Breast epithelium (tissue), 4 donors: Measurements from ENCODE around the gene PARL. TPM values are rescaled to one million over a fixed set of nuclear protein-coding genes. Genes with fewer than 3 reads are reported as not detected.

Source experiments
- DNase-seq, 2 donors: peaks; one replicate each; pipeline ENCODE4 v3.0.0-alpha.2; 2019; ENCODE audit warnings: low spot score in 2 of 2
- H3K27ac ChIP-seq, 2 donors: fragments of 200-600 bp; sonication (generic) in 1 of 2; one replicate each; pipeline ENCODE4 v1.5.1; 2016 to 2019; ENCODE audit warnings: mild to moderate bottlenecking in 1 of 2
- H3K27me3 ChIP-seq, 2 donors: fragments of 200-600 bp; sonication (generic) in 1 of 2; one replicate each; pipeline versions ENCODE4 v1.5.1 to v1.6.0; 2017 to 2019; ENCODE audit warnings: control low read depth in 1 of 2, mild to moderate bottlenecking in 1 of 2
- H3K36me3 ChIP-seq: fragments of 200-600 bp; one replicate; pipeline ENCODE4 v1.5.1; 2019
- H3K4me1 ChIP-seq, 2 donors: fragments of 200-600 bp; sonication (generic); one replicate each; pipeline ENCODE4 v1.5.1; 2016 to 2019; ENCODE audit warnings: control low read depth in 1 of 2
- H3K4me3 ChIP-seq, 3 donors: fragments of 200-600 bp; sonication (generic); 1 replicate in 2 of 3; 2 replicates in 1 of 3; pipeline ENCODE4 v1.5.1; 2016 to 2019; ENCODE audit warnings: mild to moderate bottlenecking in 3 of 3, moderate library complexity in 2 of 3
- H3K9me3 ChIP-seq, 2 donors: fragments of 200-600 bp; sonication (generic) in 1 of 2; one replicate each; pipeline ENCODE4 v1.5.1; 2016 to 2019; ENCODE audit warnings: control low read depth in 1 of 2
- POLR2A ChIP-seq: fragments of 450-650 bp; IDR thresholded peaks from one replicate; pipeline ENCODE4 v1.6.1; 2016; ENCODE audit warnings: antibody characterized with exemption, mild to moderate bottlenecking, moderate library complexity
- POLR2AphosphoS5 ChIP-seq, 3 donors: sonication (generic); formaldehyde crosslinking; IDR thresholded peaks; one replicate each; pipeline ENCODE4 v1.6.1; 2017; ENCODE audit warnings: antibody characterized with exemption in 3 of 3
- intact Hi-C: fragments of 100-400 bp; cut with DNase I; formaldehyde crosslinking; loops from one replicate; pipeline ENCODE4 v1.15.1; 2023; ENCODE audit warnings: low total_unique reads
- total RNA-seq, 3 donors: library from RNA; depleted of rRNA; stranded (reverse); fragments of >200 nt; gene quantifications; one replicate each; pipeline ENCODE4 v1.1.0, GENCODE V29; 2016
- TF ChIP-seq, protein P1 (sequence below), 3 donors: fragments of 450-650 bp; IDR thresholded peaks; one replicate each; pipeline ENCODE4 v1.5.1; 2016 to 2017; ENCODE audit warnings: antibody characterized with exemption in 3 of 3, mild to moderate bottlenecking in 3 of 3, moderate library complexity in 3 of 3

The PARL gene
- total RNA-seq, 3 donors from 2014 or later = 48.0 to 53.6 (median 50.5) TPM

DNA sequence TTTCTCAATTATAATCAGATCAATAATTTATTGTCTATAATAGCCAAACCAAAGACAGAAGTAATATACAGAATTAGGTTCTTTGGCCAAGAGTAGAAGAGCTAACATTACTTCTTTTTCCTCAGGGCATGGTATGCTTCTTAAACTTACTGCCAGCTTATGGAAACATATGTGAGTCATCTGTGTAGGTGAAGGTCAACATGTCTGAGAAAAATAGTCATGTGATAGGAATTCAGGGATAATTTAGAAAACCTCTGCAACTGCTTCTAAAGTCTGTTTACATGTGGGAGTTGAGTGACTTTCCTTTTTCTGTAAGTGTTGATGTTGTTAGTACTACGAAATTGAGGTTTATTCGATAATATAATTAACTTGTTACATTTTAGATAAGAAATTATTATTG lies 40.1 kb downstream of the PARL start:
- peaks cover 4% of the 10 kb centered on the region for H3K36me3 ChIP-seq
- no peak for DNase-seq
- H3K27me3 ChIP-seq = no peaks in the 10 kb centered on the region
- peaks cover 0 to 5% of the 10 kb centered on the region in 2 donors for H3K4me1 ChIP-seq
- no peaks in the 10 kb centered on the region for H3K9me3 ChIP-seq
- H3K4me3 ChIP-seq = no peak overlapping the region
- TF ChIP-seq, protein P1, sequence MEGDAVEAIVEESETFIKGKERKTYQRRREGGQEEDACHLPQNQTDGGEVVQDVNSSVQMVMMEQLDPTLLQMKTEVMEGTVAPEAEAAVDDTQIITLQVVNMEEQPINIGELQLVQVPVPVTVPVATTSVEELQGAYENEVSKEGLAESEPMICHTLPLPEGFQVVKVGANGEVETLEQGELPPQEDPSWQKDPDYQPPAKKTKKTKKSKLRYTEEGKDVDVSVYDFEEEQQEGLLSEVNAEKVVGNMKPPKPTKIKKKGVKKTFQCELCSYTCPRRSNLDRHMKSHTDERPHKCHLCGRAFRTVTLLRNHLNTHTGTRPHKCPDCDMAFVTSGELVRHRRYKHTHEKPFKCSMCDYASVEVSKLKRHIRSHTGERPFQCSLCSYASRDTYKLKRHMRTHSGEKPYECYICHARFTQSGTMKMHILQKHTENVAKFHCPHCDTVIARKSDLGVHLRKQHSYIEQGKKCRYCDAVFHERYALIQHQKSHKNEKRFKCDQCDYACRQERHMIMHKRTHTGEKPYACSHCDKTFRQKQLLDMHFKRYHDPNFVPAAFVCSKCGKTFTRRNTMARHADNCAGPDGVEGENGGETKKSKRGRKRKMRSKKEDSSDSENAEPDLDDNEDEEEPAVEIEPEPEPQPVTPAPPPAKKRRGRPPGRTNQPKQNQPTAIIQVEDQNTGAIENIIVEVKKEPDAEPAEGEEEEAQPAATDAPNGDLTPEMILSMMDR (IDR thresholded peaks at IDR 0.05) = no peak
- TF ChIP-seq POLR2AphosphoS5 (IDR thresholded peaks at IDR 0.05) = no peak
- TF ChIP-seq POLR2A = no peak
- H3K27ac ChIP-seq = peak overlapping the region in 1 of 2 donors; percentile 64
- intact Hi-C loops = no loop called here

DNA sequence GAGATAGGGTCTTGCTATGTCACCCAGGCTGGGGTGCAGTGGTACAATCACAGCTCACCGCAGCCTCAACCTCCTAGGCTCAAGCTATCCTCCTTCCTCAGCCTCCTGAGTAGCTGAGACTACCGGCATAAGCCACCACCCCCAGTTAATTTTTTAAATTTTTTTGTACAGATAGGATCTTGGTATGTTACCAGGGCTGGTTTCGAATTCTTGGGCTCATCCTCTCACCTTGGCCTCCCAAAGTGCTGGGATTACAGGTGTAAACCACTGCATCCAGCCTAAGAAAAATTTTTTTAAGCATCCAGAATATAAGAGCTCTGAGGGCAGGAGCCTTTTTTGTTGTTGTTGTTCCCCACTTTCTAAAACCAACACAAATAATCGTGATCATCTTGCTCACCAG lies 44.9 kb downstream of the PARL start:
- peaks cover 4% of the 10 kb centered on the region for H3K36me3 ChIP-seq
- intact Hi-C loops = no loop called here
- H3K4me3 ChIP-seq = no peak overlapping the region
- TF ChIP-seq POLR2AphosphoS5 (IDR thresholded peaks at IDR 0.05) = no peak
- no peak for TF ChIP-seq POLR2A
- TF ChIP-seq, protein P1 (IDR thresholded peaks at IDR 0.05) = no peak
- H3K27ac ChIP-seq = no peak overlapping the region
- no peak for DNase-seq
- H3K27me3 ChIP-seq = no peaks in the 10 kb centered on the region
- no peaks in the 10 kb centered on the region for H3K4me1 ChIP-seq
- H3K9me3 ChIP-seq = no peaks in the 10 kb centered on the region

DNA sequence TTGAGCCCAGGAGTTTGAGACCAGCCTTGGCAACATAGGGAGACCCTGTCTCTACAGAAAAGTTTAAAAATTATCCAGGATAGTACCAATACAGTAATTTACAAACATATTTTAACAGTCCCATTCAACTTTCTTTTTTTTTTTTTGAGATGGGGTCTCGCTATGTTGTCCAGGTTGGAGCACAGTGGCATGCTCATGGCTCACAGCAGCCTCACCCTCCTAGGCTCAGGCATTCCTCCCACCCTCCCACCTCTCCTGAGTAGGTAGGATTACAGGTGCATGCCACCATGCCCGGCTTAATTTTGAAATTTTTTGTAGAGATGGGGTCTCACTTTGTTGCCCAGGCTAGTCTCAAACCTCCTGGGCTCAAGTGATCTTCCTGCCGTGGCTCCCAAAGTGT lies 46.8 kb downstream of the PARL start:
- Histone ChIP-seq H3K27me3 (no peaks in the 10 kb centered on the region), H3K27ac (no peak overlapping the region), H3K9me3 (no peaks in the 10 kb centered on the region), H3K4me1 (no peaks in the 10 kb centered on the region), H3K4me3 (no peak overlapping the region), H3K36me3 (peaks cover 4% of the 10 kb centered on the region)
- TF ChIP-seq, protein P1 (IDR thresholded peaks at IDR 0.05) = no peak
- TF ChIP-seq POLR2AphosphoS5 (IDR thresholded peaks at IDR 0.05) = no peak
- TF ChIP-seq POLR2A = no peak
- no peak for DNase-seq
- intact Hi-C loops = no loop called here

DNA sequence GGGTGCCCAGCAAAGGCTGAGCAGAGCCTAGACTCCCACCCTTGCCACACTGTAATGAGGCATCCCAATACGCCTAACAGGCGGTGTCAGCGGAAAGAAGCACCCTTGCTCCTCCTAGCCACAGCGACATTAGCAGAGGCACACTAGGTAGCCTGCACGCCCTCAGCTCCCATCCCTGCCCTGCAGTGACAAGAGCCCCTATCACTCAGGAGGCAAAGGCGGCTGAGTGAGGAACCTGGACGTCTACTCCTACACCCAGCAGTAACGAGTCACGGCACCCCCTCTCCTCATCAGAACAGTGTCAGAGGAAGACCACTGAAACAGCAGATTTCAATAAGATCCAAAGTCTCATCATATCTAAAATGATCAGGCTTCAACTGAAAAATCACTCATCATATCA lies 47.3 kb downstream of the PARL start:
- no peaks in the 10 kb centered on the region for H3K4me1 ChIP-seq
- H3K27me3 ChIP-seq = no peaks in the 10 kb centered on the region
- no peak overlapping the region for H3K27ac ChIP-seq
- intact Hi-C loops = no loop called here
- no peaks in the 10 kb centered on the region for H3K9me3 ChIP-seq
- H3K36me3 ChIP-seq = peaks cover 4% of the 10 kb centered on the region
- DNase-seq = no peak
- no peak overlapping the region for H3K4me3 ChIP-seq
- TF ChIP-seq POLR2AphosphoS5 (IDR thresholded peaks at IDR 0.05) (no peak), POLR2A (no peak)
- TF ChIP-seq, protein P1 (IDR thresholded peaks at IDR 0.05) = no peak

DNA sequence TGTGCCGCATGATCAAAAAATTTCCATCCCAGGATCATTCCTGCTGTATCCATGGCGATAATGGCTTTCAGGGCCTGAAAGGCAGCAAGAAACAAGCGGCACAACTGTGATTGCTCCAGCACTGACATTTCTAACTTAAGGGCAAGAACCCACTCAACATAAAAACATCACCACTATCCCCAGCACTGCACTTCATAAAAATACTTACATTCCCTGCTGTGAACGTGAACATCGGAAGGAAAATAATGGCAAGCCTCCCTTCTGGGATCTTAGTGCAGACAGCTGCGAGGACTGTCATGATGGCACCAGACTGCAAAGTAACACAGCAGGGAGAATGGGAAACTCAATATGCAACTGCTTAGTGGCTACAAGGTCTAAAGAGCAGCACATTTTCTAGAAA lies 51.2 kb downstream of the PARL start:
- no peak overlapping the region for H3K4me3 ChIP-seq
- no peak for TF ChIP-seq POLR2AphosphoS5 (IDR thresholded peaks at IDR 0.05)
- TF ChIP-seq, protein P1 (IDR thresholded peaks at IDR 0.05) = no peak
- TF ChIP-seq POLR2A = no peak
- intact Hi-C loops = no loop called here
- no peaks in the 10 kb centered on the region for H3K9me3 ChIP-seq
- no peak for DNase-seq
- H3K36me3 ChIP-seq = no peaks in the 10 kb centered on the region
- H3K4me1 ChIP-seq = no peaks in the 10 kb centered on the region
- H3K27me3 ChIP-seq = no peaks in the 10 kb centered on the region
- no peak overlapping the region for H3K27ac ChIP-seq
